GM13976 (cell line): Measurements from ENCODE around the gene KLF7.

Source experiments
- DNase-seq: peaks from one replicate; pipeline ENCODE4 v3.0.0; 2012; ENCODE audit warnings: low spot score
- in situ Hi-C: fragments of 300-500 bp; cut with MboI; formaldehyde crosslinking; loops from one replicate; pipeline ENCODE4 v1.12.0; 2022; ENCODE audit warnings: low sequenced_read_pairs, mixed read lengths, inconsistent platforms; ENCODE audit not compliant: unreplicated experiment
- TF ChIP-seq, protein P1 (sequence below): IDR thresholded peaks from 2 replicates; pipeline ENCODE4 v1.5.1; 2012; ENCODE audit warnings: borderline replicate concordance, mild to moderate bottlenecking; ENCODE audit not compliant: insufficient read depth; ENCODE audit errors: extremely low read depth, missing control alignments, control extremely low read depth

Gene KLF7

DNA sequence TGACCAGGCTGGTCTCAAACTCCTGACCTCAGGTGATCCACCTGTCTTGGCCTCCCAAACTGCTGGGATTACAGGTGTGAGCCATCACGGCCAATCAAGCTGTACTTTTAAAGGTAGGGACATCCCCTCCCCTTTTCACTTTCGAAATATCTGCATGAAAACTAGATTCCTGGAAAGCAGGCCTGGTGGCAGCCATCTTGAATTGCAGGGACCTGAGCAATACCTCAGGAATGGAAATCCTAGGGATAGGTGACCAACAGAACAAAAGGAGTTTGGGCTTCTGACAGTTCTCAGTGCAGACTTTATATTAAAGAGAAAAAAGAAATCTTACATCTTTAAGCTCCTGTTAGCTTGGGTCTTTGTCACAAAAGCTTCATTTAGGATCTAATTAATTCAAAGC lies 62.6 kb downstream of the KLF7 start:
- DNase-seq = no peak
- TF ChIP-seq, protein P1, sequence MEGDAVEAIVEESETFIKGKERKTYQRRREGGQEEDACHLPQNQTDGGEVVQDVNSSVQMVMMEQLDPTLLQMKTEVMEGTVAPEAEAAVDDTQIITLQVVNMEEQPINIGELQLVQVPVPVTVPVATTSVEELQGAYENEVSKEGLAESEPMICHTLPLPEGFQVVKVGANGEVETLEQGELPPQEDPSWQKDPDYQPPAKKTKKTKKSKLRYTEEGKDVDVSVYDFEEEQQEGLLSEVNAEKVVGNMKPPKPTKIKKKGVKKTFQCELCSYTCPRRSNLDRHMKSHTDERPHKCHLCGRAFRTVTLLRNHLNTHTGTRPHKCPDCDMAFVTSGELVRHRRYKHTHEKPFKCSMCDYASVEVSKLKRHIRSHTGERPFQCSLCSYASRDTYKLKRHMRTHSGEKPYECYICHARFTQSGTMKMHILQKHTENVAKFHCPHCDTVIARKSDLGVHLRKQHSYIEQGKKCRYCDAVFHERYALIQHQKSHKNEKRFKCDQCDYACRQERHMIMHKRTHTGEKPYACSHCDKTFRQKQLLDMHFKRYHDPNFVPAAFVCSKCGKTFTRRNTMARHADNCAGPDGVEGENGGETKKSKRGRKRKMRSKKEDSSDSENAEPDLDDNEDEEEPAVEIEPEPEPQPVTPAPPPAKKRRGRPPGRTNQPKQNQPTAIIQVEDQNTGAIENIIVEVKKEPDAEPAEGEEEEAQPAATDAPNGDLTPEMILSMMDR = no peak
- in situ Hi-C loops = no loop called here

DNA sequence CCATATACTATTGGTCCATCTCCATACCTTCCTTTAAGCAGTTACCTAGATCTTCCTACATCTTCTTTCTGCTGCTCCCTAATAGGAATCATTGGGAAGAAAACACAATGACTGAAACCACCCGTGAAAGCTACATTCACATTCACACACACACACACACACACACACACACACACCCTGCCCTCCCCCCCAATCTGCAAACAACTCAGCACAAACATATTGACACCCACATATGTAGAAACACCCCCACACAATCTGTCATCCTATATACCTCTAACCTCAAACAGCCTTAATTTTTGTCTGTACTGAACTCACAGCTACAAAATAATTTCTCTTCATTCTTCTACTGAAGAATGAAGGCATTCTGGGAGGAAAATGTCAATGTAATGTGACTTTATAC lies 63.8 kb downstream of the KLF7 start:
- TF ChIP-seq, protein P1 = no peak
- no peak for DNase-seq
- in situ Hi-C loops = no loop called here

DNA sequence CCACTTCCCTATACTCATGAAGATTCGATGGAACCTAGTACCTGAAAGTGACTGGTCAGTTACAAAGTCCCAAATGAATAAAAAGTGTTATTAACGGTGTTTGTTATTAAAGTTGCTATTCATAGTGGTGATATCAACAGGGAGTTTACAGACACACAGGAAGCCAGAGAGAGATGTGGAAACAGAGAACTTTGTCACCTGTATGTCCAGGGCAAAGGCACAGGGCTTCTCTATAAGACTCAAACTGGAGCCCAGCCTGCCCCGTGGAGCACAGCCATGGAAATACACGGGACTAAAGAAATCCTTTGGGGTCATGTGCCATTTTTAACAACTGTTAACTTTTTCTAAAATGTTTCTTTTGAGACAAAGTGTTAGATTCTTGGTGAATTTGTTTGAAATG lies 68.5 kb downstream of the KLF7 start:
- no peak for DNase-seq
- in situ Hi-C loops = no loop called here
- TF ChIP-seq, protein P1 = no peak

- TF ChIP-seq, protein P1 = no peak
- no peak for DNase-seq
- in situ Hi-C loops = no loop called here
Observed at GRCh38 chr2:207095963-207096362, 69.8 kb downstream of the KLF7 start.

DNA sequence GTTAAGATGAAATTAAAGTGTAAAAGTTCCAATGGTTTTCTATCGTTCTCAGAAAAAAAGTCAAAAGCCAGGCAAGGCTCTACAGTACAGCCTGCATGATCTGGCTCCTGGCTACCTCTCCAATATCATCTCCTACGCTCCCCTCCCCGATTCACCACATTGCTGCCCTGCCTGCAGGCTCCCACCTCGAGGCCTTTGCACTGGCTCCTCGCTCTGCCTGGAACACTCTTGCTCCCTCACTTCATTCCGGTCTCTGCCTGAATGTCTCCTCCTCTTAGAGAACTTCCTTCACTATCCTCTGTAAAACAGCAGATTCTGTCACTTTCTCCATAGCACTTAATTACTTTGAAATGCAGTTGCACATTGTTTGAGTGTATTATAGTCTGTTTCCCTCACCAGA lies 72.5 kb downstream of the KLF7 start:
- TF ChIP-seq, protein P1 = no peak
- in situ Hi-C loops = no loop called here
- DNase-seq = no peak

GRCh38 chr2:207092818-207093217 lies 72.9 kb downstream of the KLF7 start:
- in situ Hi-C loops = no loop called here
- TF ChIP-seq, protein P1 = no peak
- no peak for DNase-seq

DNA sequence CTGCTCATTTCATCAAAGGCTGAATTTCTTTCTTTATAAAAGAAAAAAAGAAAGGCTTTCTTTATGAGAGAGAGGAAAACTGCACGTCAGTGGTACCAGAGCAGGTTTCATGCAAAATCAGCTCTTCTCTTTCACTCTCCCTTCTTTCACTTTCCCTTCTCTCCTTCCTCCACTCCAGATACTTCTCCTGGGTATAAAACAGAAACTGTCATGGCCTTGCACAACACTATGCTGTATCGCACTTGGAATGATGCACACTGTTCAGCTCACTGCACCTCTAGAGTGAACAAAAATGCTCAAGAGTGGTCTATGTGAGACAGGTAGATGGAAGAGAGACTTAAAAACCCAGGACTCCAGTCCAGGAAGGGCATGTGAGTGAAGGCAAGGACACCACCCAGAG lies 73.8 kb downstream of the KLF7 start:
- in situ Hi-C loops = no loop called here
- DNase-seq = no peak

More for the DNA sequence above, 73.8 kb downstream of the KLF7 start:
- TF ChIP-seq, protein P1 = no peak
